ENCODE data around the gene FLT1. TPM values are rescaled to one million over a fixed set of nuclear protein-coding genes. Genes with fewer than 3 reads are reported as not detected.

FLT1 gene
- total RNA-seq, 1 experiment from 2014 or later = not detected

DNA sequence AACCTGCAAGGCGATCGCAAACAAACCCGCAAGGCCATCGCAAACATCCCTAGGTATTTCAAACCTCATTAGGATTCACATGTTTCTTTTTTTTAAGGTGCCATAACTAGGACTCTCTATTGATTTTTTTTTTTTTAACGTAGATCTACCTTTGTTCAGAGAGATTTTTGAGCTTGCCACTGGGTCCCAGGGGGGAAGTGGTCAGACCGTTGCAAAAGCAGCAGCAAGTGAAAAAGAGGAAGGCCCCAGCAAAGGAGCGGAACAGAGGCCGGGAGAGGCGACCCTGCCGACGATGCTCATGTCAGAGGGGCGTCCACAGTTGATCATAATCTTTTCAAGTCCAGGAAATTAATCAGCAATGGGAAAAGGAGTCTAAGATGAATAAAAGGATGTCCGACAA lies 32.7 kb upstream of the FLT1 start:
- BruUV-seq (replicated peaks) = no TSS peak

GRCh38 chr13:28526876-28527275 lies 31.9 kb upstream of the FLT1 start:
- Histone ChIP-seq H3K27me3 (ENCODE audit: insufficient read depth, low read depth) (peaks cover 75% of the 10 kb centered on the region), H3K4me1 (replicated peaks; ENCODE audit: insufficient read depth) (no peaks in the 10 kb centered on the region), H3K9me3 (ENCODE audit: insufficient read depth, low read depth) (no peaks in the 10 kb centered on the region), H4K20me1 (ENCODE audit: insufficient read depth) (no peaks in the 10 kb centered on the region), H3K4me2 (no peak overlapping the region), H3K36me3 (ENCODE audit: low read depth) (no peaks in the 10 kb centered on the region), H2AFZ (no peak overlapping the region), H3F3A (ENCODE audit: insufficient read depth, low read depth) (no peaks in the 10 kb centered on the region), H3K4me3 (no peak overlapping the region), H3K79me2 (ENCODE audit: low read depth) (no peaks in the 10 kb centered on the region), H3K9me2 (ENCODE audit: insufficient read depth) (no peaks in the 10 kb centered on the region), H3K27ac (no peak overlapping the region)
- no peak for DNase-seq
- BruUV-seq (replicated peaks) = no TSS peak
- POLR2A ChIA-PET (ENCODE audit: unreplicated experiment) = no interaction called here
- TF ChIP-seq, protein P1, sequence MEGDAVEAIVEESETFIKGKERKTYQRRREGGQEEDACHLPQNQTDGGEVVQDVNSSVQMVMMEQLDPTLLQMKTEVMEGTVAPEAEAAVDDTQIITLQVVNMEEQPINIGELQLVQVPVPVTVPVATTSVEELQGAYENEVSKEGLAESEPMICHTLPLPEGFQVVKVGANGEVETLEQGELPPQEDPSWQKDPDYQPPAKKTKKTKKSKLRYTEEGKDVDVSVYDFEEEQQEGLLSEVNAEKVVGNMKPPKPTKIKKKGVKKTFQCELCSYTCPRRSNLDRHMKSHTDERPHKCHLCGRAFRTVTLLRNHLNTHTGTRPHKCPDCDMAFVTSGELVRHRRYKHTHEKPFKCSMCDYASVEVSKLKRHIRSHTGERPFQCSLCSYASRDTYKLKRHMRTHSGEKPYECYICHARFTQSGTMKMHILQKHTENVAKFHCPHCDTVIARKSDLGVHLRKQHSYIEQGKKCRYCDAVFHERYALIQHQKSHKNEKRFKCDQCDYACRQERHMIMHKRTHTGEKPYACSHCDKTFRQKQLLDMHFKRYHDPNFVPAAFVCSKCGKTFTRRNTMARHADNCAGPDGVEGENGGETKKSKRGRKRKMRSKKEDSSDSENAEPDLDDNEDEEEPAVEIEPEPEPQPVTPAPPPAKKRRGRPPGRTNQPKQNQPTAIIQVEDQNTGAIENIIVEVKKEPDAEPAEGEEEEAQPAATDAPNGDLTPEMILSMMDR (conservative IDR thresholded peaks at IDR 0.05) = no peak
- TF ChIP-seq EZH2 (IDR thresholded peaks at IDR 0.05; ENCODE audit: low read depth) = no peak
- CTCF ChIA-PET = interaction anchor here (0.7 kb wide), 1 partner anchor 9 kb away, joined by 3 read pairs; no protein-coding TSS in a partner anchor
- intact Hi-C loops (cut with micrococcal nuclease; ENCODE audit: unreplicated experiment) = no loop called here

More for the DNA sequence above, 32.7 kb upstream of the FLT1 start:
- Histone ChIP-seq H4K20me1 (ENCODE audit: insufficient read depth) (no peaks in the 10 kb centered on the region), H3K27me3 (ENCODE audit: insufficient read depth, low read depth) (peaks cover 67% of the 10 kb centered on the region), H2AFZ (no peak overlapping the region), H3K27ac (no peak overlapping the region), H3K4me1 (replicated peaks; ENCODE audit: insufficient read depth) (no peaks in the 10 kb centered on the region), H3F3A (ENCODE audit: insufficient read depth, low read depth) (no peaks in the 10 kb centered on the region), H3K79me2 (ENCODE audit: low read depth) (no peaks in the 10 kb centered on the region), H3K9me3 (ENCODE audit: insufficient read depth, low read depth) (no peaks in the 10 kb centered on the region), H3K4me2 (no peak overlapping the region), H3K36me3 (ENCODE audit: low read depth) (no peaks in the 10 kb centered on the region), H3K4me3 (no peak overlapping the region), H3K9me2 (ENCODE audit: insufficient read depth) (no peaks in the 10 kb centered on the region)
- POLR2A ChIA-PET (ENCODE audit: unreplicated experiment) = no interaction called here
- no peak for TF ChIP-seq EZH2 (IDR thresholded peaks at IDR 0.05; ENCODE audit: low read depth)
- TF ChIP-seq, protein P1 (conservative IDR thresholded peaks at IDR 0.05) = no peak
- intact Hi-C loops (cut with micrococcal nuclease; ENCODE audit: unreplicated experiment) = no loop called here
- CTCF ChIA-PET = no interaction called here
- no peak for DNase-seq

DNA sequence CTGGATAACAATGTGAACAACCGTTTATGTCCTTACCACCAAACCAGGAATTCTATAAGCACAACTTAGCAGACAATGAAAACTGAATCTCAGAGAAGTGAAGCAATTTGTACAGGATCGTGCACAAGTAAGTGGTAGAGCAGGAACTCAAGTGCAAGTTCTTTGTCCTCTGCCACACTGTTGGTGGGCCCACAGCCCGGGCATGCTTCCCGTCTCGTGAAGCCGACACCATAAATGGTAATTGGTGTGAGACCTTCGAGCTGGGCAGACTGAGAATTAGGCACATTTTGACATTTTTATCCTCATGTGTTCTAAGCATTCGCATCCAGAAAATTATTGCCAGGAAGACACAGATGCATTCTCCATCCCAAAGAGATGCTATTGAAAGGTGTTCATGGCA lies 27.9 kb upstream of the FLT1 start:
- Histone ChIP-seq H4K20me1 (ENCODE audit: insufficient read depth) (no peaks in the 10 kb centered on the region), H3K27ac (no peak overlapping the region), H3F3A (ENCODE audit: insufficient read depth, low read depth) (no peaks in the 10 kb centered on the region), H3K27me3 (ENCODE audit: insufficient read depth, low read depth) (peaks cover 81% of the 10 kb centered on the region), H3K4me2 (no peak overlapping the region), H3K9me3 (ENCODE audit: insufficient read depth, low read depth) (no peaks in the 10 kb centered on the region), H3K36me3 (ENCODE audit: low read depth) (no peaks in the 10 kb centered on the region), H2AFZ (no peak overlapping the region), H3K4me1 (replicated peaks; ENCODE audit: insufficient read depth) (no peaks in the 10 kb centered on the region), H3K4me3 (no peak overlapping the region), H3K79me2 (ENCODE audit: low read depth) (no peaks in the 10 kb centered on the region), H3K9me2 (ENCODE audit: insufficient read depth) (no peaks in the 10 kb centered on the region)
- ChIA-PET POLR2A (ENCODE audit: unreplicated experiment) (no interaction called here), CTCF (no interaction called here)
- no TSS peak for BruUV-seq (replicated peaks)
- DNase-seq = no peak
- intact Hi-C loops (cut with micrococcal nuclease; ENCODE audit: unreplicated experiment) = no loop called here
- TF ChIP-seq, protein P1 (conservative IDR thresholded peaks at IDR 0.05) = no peak
- TF ChIP-seq EZH2 (IDR thresholded peaks at IDR 0.05; ENCODE audit: low read depth) = no peak
